Body of pancreas (tissue), 4 donors: ENCODE measurements around the gene IFNG-AS1. TPM values are rescaled to one million over a fixed set of nuclear protein-coding genes. Genes with fewer than 3 reads are reported as not detected.

ENCODE experiments used
- ATAC-seq: fragments of 150-250 bp; one replicate; pipeline ENCODE4 v1.9.1; 2016
- DNase-seq, 4 donors: peaks; one replicate each; pipeline ENCODE4 v3.0.0-alpha.2; 2019
- H3K27ac ChIP-seq, 4 donors: fragments of 200-600 bp; sonication (generic); 1 replicate in 3 of 4; 2 replicates in 1 of 4; pipeline versions ENCODE4 v1.5.1 to v1.6.1; 2016 to 2019; ENCODE audit warnings: mild to moderate bottlenecking in 1 of 4, mixed read lengths in 1 of 4, moderate library complexity in 1 of 4
- H3K27me3 ChIP-seq, 2 donors: fragments of 200-600 bp; sonication (generic); one replicate each; pipeline ENCODE4 v1.6.0; 2016; ENCODE audit warnings: mild to moderate bottlenecking in 1 of 2
- H3K36me3 ChIP-seq, 2 donors: fragments of 200-600 bp; sonication (generic); replicated peaks in 1 of 2; 2 replicates each; pipeline ENCODE4 v1.5.1; 2016; ENCODE audit warnings: low read depth in 2 of 2; ENCODE audit not compliant: insufficient read depth in 1 of 2
- H3K4me1 ChIP-seq: fragments of 200-600 bp; sonication (generic); one replicate; pipeline ENCODE4 v1.6.0; 2016
- H3K4me3 ChIP-seq, 2 donors: fragments of 200-600 bp; sonication (generic); 1 replicate in 1 of 2; 2 replicates in 1 of 2; pipeline ENCODE4 v1.5.1; 2016 to 2019
- H3K9me3 ChIP-seq, 3 donors: fragments of 200-600 bp; sonication (generic); 1 replicate in 2 of 3; 2 replicates in 1 of 3; pipeline ENCODE4 v1.5.1; 2016
- POLR2A ChIP-seq, 3 donors: fragments of 450-650 bp; IDR thresholded peaks; one replicate each; pipeline ENCODE4 v1.6.1; 2016; ENCODE audit warnings: antibody characterized with exemption in 3 of 3, mild to moderate bottlenecking in 2 of 3
- WGBS, 2 donors: methylation state at CpG; one replicate each; pipeline ENCODE4 v1.1.5; 2017; 5-methylcytosine and 5-hydroxymethylcytosine counted together
- intact Hi-C: fragments of 100-400 bp; cut with DNase I; formaldehyde crosslinking; loops from one replicate; pipeline ENCODE4 v1.15.1; 2023
- total RNA-seq, 2 donors: library from RNA; depleted of rRNA; stranded (reverse); fragments of >200 nt; gene quantifications; one replicate each; pipeline ENCODE4 v1.1.0, GENCODE V29; 2016
- TF ChIP-seq, protein P1 (sequence below), 7 experiments: fragments of 450-650 bp in 4 of 7; fragments of 200-600 bp in 3 of 7; sonication (generic) in 3 of 7; IDR thresholded peaks; one replicate each; pipeline ENCODE4 v1.5.1; 2016 to 2019; ENCODE audit warnings: antibody characterized with exemption in 7 of 7

IFNG-AS1 gene
- total RNA-seq, 2 donors from 2014 or later = not detected

DNA sequence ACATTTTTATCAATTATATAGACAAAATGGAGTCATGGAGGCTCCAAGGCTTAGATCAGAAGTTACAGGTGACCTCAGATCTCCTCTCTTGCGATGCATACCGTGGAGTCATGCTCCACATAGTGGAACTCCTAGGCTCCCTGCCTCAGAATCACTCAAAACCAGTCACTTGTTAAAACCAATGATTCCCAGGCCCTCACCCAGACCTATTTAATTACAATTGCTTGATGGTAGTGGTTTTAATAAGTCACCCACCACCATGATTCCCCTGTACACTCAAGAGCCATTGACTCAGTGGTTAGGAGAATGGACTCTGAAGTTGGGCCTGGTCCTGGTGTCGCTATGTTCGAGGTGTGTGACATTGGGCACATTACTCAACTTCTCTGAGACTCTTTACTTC, 26.9 kb downstream of the IFNG-AS1 start:
- Histone ChIP-seq H3K4me1 (no peaks in the 10 kb centered on the region), H3K27ac (no peak overlapping the region), H3K4me3 (no peak overlapping the region), H3K36me3 (no peaks in the 10 kb centered on the region), H3K27me3 (no peaks in the 10 kb centered on the region), H3K9me3 (no peaks in the 10 kb centered on the region)
- WGBS, 2 donors = 89 to 91% methylated on average over 4 of the region's 4 CpGs
- TF ChIP-seq POLR2A (IDR thresholded peaks at IDR 0.05) = no peak
- TF ChIP-seq, protein P1, sequence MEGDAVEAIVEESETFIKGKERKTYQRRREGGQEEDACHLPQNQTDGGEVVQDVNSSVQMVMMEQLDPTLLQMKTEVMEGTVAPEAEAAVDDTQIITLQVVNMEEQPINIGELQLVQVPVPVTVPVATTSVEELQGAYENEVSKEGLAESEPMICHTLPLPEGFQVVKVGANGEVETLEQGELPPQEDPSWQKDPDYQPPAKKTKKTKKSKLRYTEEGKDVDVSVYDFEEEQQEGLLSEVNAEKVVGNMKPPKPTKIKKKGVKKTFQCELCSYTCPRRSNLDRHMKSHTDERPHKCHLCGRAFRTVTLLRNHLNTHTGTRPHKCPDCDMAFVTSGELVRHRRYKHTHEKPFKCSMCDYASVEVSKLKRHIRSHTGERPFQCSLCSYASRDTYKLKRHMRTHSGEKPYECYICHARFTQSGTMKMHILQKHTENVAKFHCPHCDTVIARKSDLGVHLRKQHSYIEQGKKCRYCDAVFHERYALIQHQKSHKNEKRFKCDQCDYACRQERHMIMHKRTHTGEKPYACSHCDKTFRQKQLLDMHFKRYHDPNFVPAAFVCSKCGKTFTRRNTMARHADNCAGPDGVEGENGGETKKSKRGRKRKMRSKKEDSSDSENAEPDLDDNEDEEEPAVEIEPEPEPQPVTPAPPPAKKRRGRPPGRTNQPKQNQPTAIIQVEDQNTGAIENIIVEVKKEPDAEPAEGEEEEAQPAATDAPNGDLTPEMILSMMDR (IDR thresholded peaks at IDR 0.05) = no peak
- DNase-seq = no peak
- intact Hi-C loops = no loop called here
- no peak for ATAC-seq

DNA sequence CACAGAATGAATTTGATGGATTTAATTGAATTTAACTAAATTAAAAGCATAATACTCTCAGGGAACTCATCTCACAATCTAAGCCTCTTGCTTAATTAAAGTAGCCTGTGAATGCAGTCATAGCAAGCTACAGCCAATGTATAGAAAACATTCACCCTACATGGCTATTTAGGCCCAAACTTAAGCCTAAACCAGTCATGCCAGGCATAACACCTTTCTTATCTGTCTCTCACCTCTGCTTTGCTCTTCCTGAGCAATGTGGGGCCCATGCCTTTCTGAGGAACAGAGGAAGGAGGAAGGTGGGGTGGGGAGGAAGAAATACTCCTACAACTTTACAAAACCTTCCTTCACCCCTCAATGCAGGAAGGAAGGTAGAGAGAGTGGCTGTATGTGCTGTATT, 29.1 kb downstream of the IFNG-AS1 start:
- Histone ChIP-seq H3K36me3 (no peaks in the 10 kb centered on the region), H3K4me3 (no peak overlapping the region), H3K4me1 (no peaks in the 10 kb centered on the region), H3K9me3 (no peaks in the 10 kb centered on the region), H3K27ac (no peak overlapping the region), H3K27me3 (no peaks in the 10 kb centered on the region)
- no peak for ATAC-seq
- no peak for DNase-seq
- TF ChIP-seq, protein P1 (IDR thresholded peaks at IDR 0.05) = no peak
- no peak for TF ChIP-seq POLR2A (IDR thresholded peaks at IDR 0.05)
- intact Hi-C loops = no loop called here

DNA sequence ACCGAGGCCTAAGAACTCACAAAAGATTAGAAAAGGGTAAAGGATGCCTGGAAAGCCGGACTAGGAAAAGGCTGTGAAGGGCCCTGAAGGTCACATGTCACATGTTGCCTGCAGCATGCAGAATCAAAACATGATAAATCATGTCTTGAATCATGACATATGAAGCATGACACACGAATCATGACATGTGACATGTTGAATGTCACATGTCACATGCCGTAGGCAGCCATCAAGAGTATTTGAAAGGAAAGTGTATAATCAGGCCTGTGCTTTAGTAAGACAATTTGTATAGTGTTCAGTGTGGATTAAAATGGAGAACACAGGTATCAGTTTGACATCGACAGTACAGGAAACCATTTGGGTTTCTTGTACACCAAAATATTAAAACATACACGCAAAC, 30.8 kb downstream of the IFNG-AS1 start:
- H3K9me3 ChIP-seq = no peaks in the 10 kb centered on the region
- no peak overlapping the region for H3K27ac ChIP-seq
- H3K4me1 ChIP-seq = no peaks in the 10 kb centered on the region
- TF ChIP-seq, protein P1 (IDR thresholded peaks at IDR 0.05) = no peak
- no peak for TF ChIP-seq POLR2A (IDR thresholded peaks at IDR 0.05)
- WGBS, 2 donors = 83 to 86% methylated on average over 6 of the region's 6 CpGs
- intact Hi-C loops = no loop called here
- H3K36me3 ChIP-seq = no peaks in the 10 kb centered on the region
- DNase-seq (no peak), ATAC-seq (no peak)
- no peaks in the 10 kb centered on the region for H3K27me3 ChIP-seq
- no peak overlapping the region for H3K4me3 ChIP-seq

DNA sequence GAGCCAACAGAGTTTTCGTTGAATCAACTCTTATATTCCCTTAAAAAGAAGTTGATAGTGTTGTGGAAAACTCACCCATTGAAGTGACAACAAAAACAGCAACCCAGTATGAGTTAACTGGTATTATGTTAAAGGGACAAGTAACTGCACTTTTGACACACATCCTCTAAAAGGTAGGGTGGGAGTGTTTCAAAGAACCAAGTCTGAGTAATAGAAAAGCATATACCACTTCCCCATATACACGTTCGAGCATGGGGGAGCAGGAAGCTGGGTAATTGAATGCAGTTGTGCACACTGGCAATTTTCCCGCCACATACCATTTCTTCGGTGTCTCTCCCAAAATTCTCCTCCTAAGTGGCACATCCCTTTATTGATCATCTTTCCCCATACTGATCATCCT, 31.5 kb downstream of the IFNG-AS1 start:
- Histone ChIP-seq H3K27ac (no peak overlapping the region), H3K4me3 (no peak overlapping the region), H3K36me3 (no peaks in the 10 kb centered on the region), H3K4me1 (no peaks in the 10 kb centered on the region), H3K27me3 (no peaks in the 10 kb centered on the region), H3K9me3 (no peaks in the 10 kb centered on the region)
- TF ChIP-seq, protein P1 (IDR thresholded peaks at IDR 0.05) = no peak
- TF ChIP-seq POLR2A (IDR thresholded peaks at IDR 0.05) = no peak
- no peak for ATAC-seq
- 46 to 50% methylated on average over 5 of the region's 5 CpGs for WGBS, 2 donors
- intact Hi-C loops = no loop called here
- DNase-seq = no peak

DNA sequence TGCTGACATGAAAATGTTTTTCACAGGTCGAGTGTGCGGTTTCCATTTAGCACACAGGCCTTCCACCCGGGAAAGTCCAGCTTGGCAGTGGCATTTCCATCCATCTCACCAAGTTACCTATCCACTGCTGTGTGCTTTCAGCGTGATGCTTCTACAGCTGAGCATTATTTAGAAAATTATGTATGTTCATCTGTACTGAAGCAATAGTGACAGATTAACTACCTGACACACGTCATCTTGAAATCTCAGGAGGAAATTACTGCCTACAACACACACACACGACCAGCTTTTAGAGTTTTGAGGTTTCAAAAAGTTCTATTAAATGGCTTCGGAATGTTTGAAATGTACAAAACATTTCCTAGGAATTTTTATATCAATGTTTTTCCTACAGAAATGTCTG, 39.4 kb downstream of the IFNG-AS1 start:
- no peaks in the 10 kb centered on the region for H3K4me1 ChIP-seq
- no peak overlapping the region for H3K27ac ChIP-seq
- intact Hi-C loops = no loop called here
- no peak for ATAC-seq
- H3K27me3 ChIP-seq = no peaks in the 10 kb centered on the region
- H3K36me3 ChIP-seq = no peaks in the 10 kb centered on the region
- WGBS, 2 donors = 72 to 83% methylated on average over 7 of the region's 7 CpGs
- no peak for DNase-seq
- no peak overlapping the region for H3K4me3 ChIP-seq
- TF ChIP-seq, protein P1 (IDR thresholded peaks at IDR 0.05) = no peak
- no peak for TF ChIP-seq POLR2A (IDR thresholded peaks at IDR 0.05)
- H3K9me3 ChIP-seq = no peaks in the 10 kb centered on the region
